Peyer's patch (tissue), 4 donors: Measurements from ENCODE around the gene ATP11A. TPM values are rescaled to one million over a fixed set of nuclear protein-coding genes. Genes with fewer than 3 reads are reported as not detected.

Source experiments
- DNase-seq, 3 donors: peaks; one replicate each; pipeline ENCODE4 v3.0.0-alpha.2; 2017 to 2019
- H3K27ac ChIP-seq, 4 donors: fragments of 200-600 bp; sonication (generic); one replicate each; pipeline ENCODE4 v1.5.1; 2016 to 2019
- H3K27me3 ChIP-seq, 2 donors: fragments of 200-600 bp; sonication (generic); one replicate each; pipeline ENCODE4 v1.5.1; 2019
- H3K36me3 ChIP-seq, 3 donors: fragments of 200-600 bp; sonication (generic); one replicate each; pipeline ENCODE4 v1.5.1; 2016 to 2019
- H3K4me1 ChIP-seq, 4 donors: fragments of 200-600 bp; sonication (generic); one replicate each; pipeline ENCODE4 v1.5.1; 2016 to 2019
- H3K4me3 ChIP-seq, 4 donors: fragments of 200-600 bp; sonication (generic); 1 replicate in 3 of 4; 2 replicates in 1 of 4; pipeline ENCODE4 v1.5.1; 2016 to 2019; ENCODE audit warnings: mild to moderate bottlenecking in 1 of 4
- H3K9me3 ChIP-seq, 4 donors: fragments of 200-600 bp; sonication (generic); one replicate each; pipeline ENCODE4 v1.5.1; 2016 to 2019; ENCODE audit warnings: mild to moderate bottlenecking in 1 of 4
- CTCF ChIP-seq, 6 experiments: fragments of 450-650 bp in 4 of 6; fragments of 200-600 bp in 2 of 6; sonication (generic) in 1 of 6; IDR thresholded peaks; one replicate each; pipeline ENCODE4 v1.5.1; 2017 to 2019; ENCODE audit warnings: antibody characterized with exemption in 6 of 6, mild to moderate bottlenecking in 3 of 6, moderate library complexity in 1 of 6
- POLR2A ChIP-seq, 2 donors: fragments of 450-650 bp; IDR thresholded peaks; one replicate each; pipeline ENCODE4 v1.5.1; 2017; ENCODE audit warnings: antibody characterized with exemption in 2 of 2, mild to moderate bottlenecking in 2 of 2, moderate library complexity in 2 of 2
- total RNA-seq, 4 donors: library from RNA; depleted of rRNA; stranded (reverse); fragments of >200 nt; gene quantifications; one replicate each; pipeline ENCODE4 v1.1.0, GENCODE V29; 2016

The ATP11A gene
- total RNA-seq, 4 donors from 2014 or later = 33.1 to 64.2 (median 53.7) TPM

GRCh38 chr13:112804374-112804773, 114.5 kb downstream of the ATP11A start:
- H3K27ac ChIP-seq = no peak overlapping the region
- no peak for DNase-seq
- H3K27me3 ChIP-seq = no peaks in the 10 kb centered on the region
- H3K36me3 ChIP-seq = peaks cover 0 to 12% (median 0%) of the 10 kb centered on the region in 3 donors
- TF ChIP-seq CTCF (IDR thresholded peaks at IDR 0.05) (no peak), POLR2A (IDR thresholded peaks at IDR 0.05) (no peak)
- no peaks in the 10 kb centered on the region for H3K9me3 ChIP-seq
- H3K4me3 ChIP-seq = no peak overlapping the region
- no peaks in the 10 kb centered on the region for H3K4me1 ChIP-seq

GRCh38 chr13:112806739-112807652, 117.2 kb downstream of the ATP11A start:
- DNase-seq = no peak
- H3K27me3 ChIP-seq = no peaks in the 10 kb centered on the region
- no peak overlapping the region for H3K27ac ChIP-seq
- H3K36me3 ChIP-seq = peaks cover 0 to 16% (median 0%) of the 10 kb centered on the region in 3 donors
- no peaks in the 10 kb centered on the region for H3K9me3 ChIP-seq
- TF ChIP-seq CTCF (IDR thresholded peaks at IDR 0.05) = no peak
- no peak for TF ChIP-seq POLR2A (IDR thresholded peaks at IDR 0.05)
- no peak overlapping the region for H3K4me3 ChIP-seq
- no peaks in the 10 kb centered on the region for H3K4me1 ChIP-seq

- Histone ChIP-seq H3K9me3 (no peaks in the 10 kb centered on the region), H3K36me3 (peaks cover 0 to 19% (median 0%) of the 10 kb centered on the region in 3 donors), H3K4me1 (no peaks in the 10 kb centered on the region), H3K27me3 (no peaks in the 10 kb centered on the region), H3K27ac (no peak overlapping the region), H3K4me3 (no peak overlapping the region)
- no peak for DNase-seq
- TF ChIP-seq CTCF (IDR thresholded peaks at IDR 0.05) (no peak), POLR2A (IDR thresholded peaks at IDR 0.05) (no peak)
Measured at GRCh38 chr13:112807653-112808376, 118.0 kb downstream of the ATP11A start.

GRCh38 chr13:112808377-112809140, 118.7 kb downstream of the ATP11A start:
- Histone ChIP-seq H3K27ac (no peak overlapping the region), H3K9me3 (no peaks in the 10 kb centered on the region), H3K36me3 (peaks cover 0 to 19% (median 0%) of the 10 kb centered on the region in 3 donors), H3K27me3 (no peaks in the 10 kb centered on the region), H3K4me1 (no peaks in the 10 kb centered on the region), H3K4me3 (no peak overlapping the region)
- TF ChIP-seq POLR2A (IDR thresholded peaks at IDR 0.05) (no peak), CTCF (IDR thresholded peaks at IDR 0.05) (no peak)
- no peak for DNase-seq
